Measurements from ENCODE around the gene TRIM43B. TPM values are rescaled to one million over a fixed set of nuclear protein-coding genes. Genes with fewer than 3 reads are reported as not detected.
"Not testable (repeated sequence)": the region's sequence is repeated elsewhere in the genome, so short reads cannot be mapped to it uniquely, and the experiment has no call there.

Gene TRIM43B
- total RNA-seq, 1 experiment from 2014 or later, result not detected

GRCh38 chr2:95509408-95509807 is 24.9 kb upstream of the TRIM43B start:
- Histone ChIP-seq H3K9me3 (ENCODE audit: low read length) (no peaks in the 10 kb centered on the region), H3K27ac (ENCODE audit: low read length) (no peak overlapping the region), H2AFZ (ENCODE audit: low read length) (no peak overlapping the region), H3K4me2 (ENCODE audit: low read depth, low read length, poor library complexity, severe bottlenecking) (no peak overlapping the region), H3K36me3 (ENCODE audit: insufficient read depth, low read length) (no peaks in the 10 kb centered on the region), H3K9ac (ENCODE audit: low read length) (no peak overlapping the region), H3K79me2 (ENCODE audit: low read length) (no peaks in the 10 kb centered on the region), H3K4me3 (ENCODE audit: low read length) (no peak overlapping the region), H3K27me3 (ENCODE audit: low read length) (no peaks in the 10 kb centered on the region), H4K20me1 (ENCODE audit: insufficient read depth, low read depth, low read length) (no peaks in the 10 kb centered on the region), H3K4me1 (ENCODE audit: low read length) (no peaks in the 10 kb centered on the region), H3K9me2 (replicated peaks; ENCODE audit: insufficient read depth, low read length) (no peaks in the 10 kb centered on the region)
- DNase-seq, result no peak

- H3K79me2 ChIP-seq (ENCODE audit: low read length), result no peaks in the 10 kb centered on the region
- H3K4me1 ChIP-seq (ENCODE audit: low read length), result no peaks in the 10 kb centered on the region
Measured at GRCh38 chr2:95505222-95505621, 20.7 kb upstream of the TRIM43B start.

GRCh38 chr2:95500854-95501253 is 16.3 kb upstream of the TRIM43B start:
- DNase-seq, result no peak

More at GRCh38 chr2:95505222-95505621, 20.7 kb upstream of the TRIM43B start:
- H3K4me3 ChIP-seq (ENCODE audit: low read length), result no peak overlapping the region
- H3K9ac ChIP-seq (ENCODE audit: low read length), result no peak overlapping the region
- H3K9me3 ChIP-seq (ENCODE audit: low read length), result no peaks in the 10 kb centered on the region
- no peaks in the 10 kb centered on the region for H3K36me3 ChIP-seq (ENCODE audit: insufficient read depth, low read length)
- no peak overlapping the region for H3K4me2 ChIP-seq (ENCODE audit: low read depth, low read length, poor library complexity, severe bottlenecking)
- H3K27ac ChIP-seq (ENCODE audit: low read length), result no peak overlapping the region
- no peaks in the 10 kb centered on the region for H3K9me2 ChIP-seq (replicated peaks; ENCODE audit: insufficient read depth, low read length)
- DNase-seq, result no peak
- H3K27me3 ChIP-seq (ENCODE audit: low read length), result no peaks in the 10 kb centered on the region
- H4K20me1 ChIP-seq (ENCODE audit: insufficient read depth, low read depth, low read length), result no peaks in the 10 kb centered on the region
- no peak overlapping the region for H2AFZ ChIP-seq (ENCODE audit: low read length)

GRCh38 chr2:95492076-95492475 is 7.5 kb upstream of the TRIM43B start:
- not testable (repeated sequence) for H3K9ac ChIP-seq (ENCODE audit: low read length); H3K9me2 ChIP-seq (replicated peaks; ENCODE audit: insufficient read depth, low read length); H3K4me3 ChIP-seq (ENCODE audit: low read length); H3K79me2 ChIP-seq (ENCODE audit: low read length); H3K4me2 ChIP-seq (ENCODE audit: low read depth, low read length, poor library complexity, severe bottlenecking); H3K4me1 ChIP-seq (ENCODE audit: low read length); H2AFZ ChIP-seq (ENCODE audit: low read length); H4K20me1 ChIP-seq (ENCODE audit: insufficient read depth, low read depth, low read length); H3K27me3 ChIP-seq (ENCODE audit: low read length); H3K36me3 ChIP-seq (ENCODE audit: insufficient read depth, low read length); H3K27ac ChIP-seq (ENCODE audit: low read length); DNase-seq; H3K9me3 ChIP-seq (ENCODE audit: low read length)

More at GRCh38 chr2:95500854-95501253, 16.3 kb upstream of the TRIM43B start:
- H3K79me2 ChIP-seq (ENCODE audit: low read length), result no peaks in the 10 kb centered on the region
- H3K4me2 ChIP-seq (ENCODE audit: low read depth, low read length, poor library complexity, severe bottlenecking), result no peak overlapping the region
- no peaks in the 10 kb centered on the region for H3K9me2 ChIP-seq (replicated peaks; ENCODE audit: insufficient read depth, low read length)
- H3K4me1 ChIP-seq (ENCODE audit: low read length), result no peaks in the 10 kb centered on the region
- H3K4me3 ChIP-seq (ENCODE audit: low read length), result no peak overlapping the region
- H3K9me3 ChIP-seq (ENCODE audit: low read length), result no peaks in the 10 kb centered on the region
- H3K9ac ChIP-seq (ENCODE audit: low read length), result no peak overlapping the region
- H3K27ac ChIP-seq (ENCODE audit: low read length), result no peak overlapping the region
- H4K20me1 ChIP-seq (ENCODE audit: insufficient read depth, low read depth, low read length), result no peaks in the 10 kb centered on the region
- no peaks in the 10 kb centered on the region for H3K27me3 ChIP-seq (ENCODE audit: low read length)
- no peaks in the 10 kb centered on the region for H3K36me3 ChIP-seq (ENCODE audit: insufficient read depth, low read length)
- no peak overlapping the region for H2AFZ ChIP-seq (ENCODE audit: low read length)

GRCh38 chr2:95475025-95475424 is 9.5 kb downstream of the TRIM43B start:
- H3K9me2 ChIP-seq (replicated peaks; ENCODE audit: insufficient read depth, low read length); H3K4me1 ChIP-seq (ENCODE audit: low read length); H4K20me1 ChIP-seq (ENCODE audit: insufficient read depth, low read depth, low read length); H2AFZ ChIP-seq (ENCODE audit: low read length); H3K9ac ChIP-seq (ENCODE audit: low read length); H3K4me3 ChIP-seq (ENCODE audit: low read length); DNase-seq; H3K27me3 ChIP-seq (ENCODE audit: low read length); H3K9me3 ChIP-seq (ENCODE audit: low read length); H3K36me3 ChIP-seq (ENCODE audit: insufficient read depth, low read length); H3K4me2 ChIP-seq (ENCODE audit: low read depth, low read length, poor library complexity, severe bottlenecking); H3K79me2 ChIP-seq (ENCODE audit: low read length); H3K27ac ChIP-seq (ENCODE audit: low read length): not testable (repeated sequence)

- H3K79me2 ChIP-seq (ENCODE audit: low read length); H3K27ac ChIP-seq (ENCODE audit: low read length); H3K9ac ChIP-seq (ENCODE audit: low read length); H3K4me1 ChIP-seq (ENCODE audit: low read length); H3K9me2 ChIP-seq (replicated peaks; ENCODE audit: insufficient read depth, low read length); H3K4me3 ChIP-seq (ENCODE audit: low read length); DNase-seq; H4K20me1 ChIP-seq (ENCODE audit: insufficient read depth, low read depth, low read length); H2AFZ ChIP-seq (ENCODE audit: low read length); H3K9me3 ChIP-seq (ENCODE audit: low read length); H3K27me3 ChIP-seq (ENCODE audit: low read length); H3K36me3 ChIP-seq (ENCODE audit: insufficient read depth, low read length); H3K4me2 ChIP-seq (ENCODE audit: low read depth, low read length, poor library complexity, severe bottlenecking): not testable (repeated sequence)
Measured at GRCh38 chr2:95467984-95468383, 16.6 kb downstream of the TRIM43B start.

GRCh38 chr2:95466572-95466971 is 18.0 kb downstream of the TRIM43B start:
- not testable (repeated sequence) for H3K4me2 ChIP-seq (ENCODE audit: low read depth, low read length, poor library complexity, severe bottlenecking); H3K4me3 ChIP-seq (ENCODE audit: low read length); H3K79me2 ChIP-seq (ENCODE audit: low read length); H3K9ac ChIP-seq (ENCODE audit: low read length); H4K20me1 ChIP-seq (ENCODE audit: insufficient read depth, low read depth, low read length); H2AFZ ChIP-seq (ENCODE audit: low read length); H3K4me1 ChIP-seq (ENCODE audit: low read length); H3K27me3 ChIP-seq (ENCODE audit: low read length); DNase-seq; H3K36me3 ChIP-seq (ENCODE audit: insufficient read depth, low read length); H3K9me2 ChIP-seq (replicated peaks; ENCODE audit: insufficient read depth, low read length); H3K9me3 ChIP-seq (ENCODE audit: low read length); H3K27ac ChIP-seq (ENCODE audit: low read length)

- DNase-seq; H2AFZ ChIP-seq (ENCODE audit: low read length); H3K27ac ChIP-seq (ENCODE audit: low read length); H3K9ac ChIP-seq (ENCODE audit: low read length); H3K9me3 ChIP-seq (ENCODE audit: low read length); H3K4me3 ChIP-seq (ENCODE audit: low read length); H3K9me2 ChIP-seq (replicated peaks; ENCODE audit: insufficient read depth, low read length); H3K27me3 ChIP-seq (ENCODE audit: low read length); H3K36me3 ChIP-seq (ENCODE audit: insufficient read depth, low read length); H4K20me1 ChIP-seq (ENCODE audit: insufficient read depth, low read depth, low read length); H3K4me2 ChIP-seq (ENCODE audit: low read depth, low read length, poor library complexity, severe bottlenecking); H3K4me1 ChIP-seq (ENCODE audit: low read length); H3K79me2 ChIP-seq (ENCODE audit: low read length): not testable (repeated sequence)
Measured at GRCh38 chr2:95463292-95463691, 21.3 kb downstream of the TRIM43B start.

GRCh38 chr2:95445317-95445716 is 39.2 kb downstream of the TRIM43B start:
- H3K4me3 ChIP-seq (ENCODE audit: low read length); H3K9me3 ChIP-seq (ENCODE audit: low read length); H3K79me2 ChIP-seq (ENCODE audit: low read length); H3K9ac ChIP-seq (ENCODE audit: low read length); H3K27me3 ChIP-seq (ENCODE audit: low read length); H3K27ac ChIP-seq (ENCODE audit: low read length); H3K4me2 ChIP-seq (ENCODE audit: low read depth, low read length, poor library complexity, severe bottlenecking); DNase-seq; H2AFZ ChIP-seq (ENCODE audit: low read length); H3K36me3 ChIP-seq (ENCODE audit: insufficient read depth, low read length); H3K4me1 ChIP-seq (ENCODE audit: low read length); H4K20me1 ChIP-seq (ENCODE audit: insufficient read depth, low read depth, low read length); H3K9me2 ChIP-seq (replicated peaks; ENCODE audit: insufficient read depth, low read length): not testable (repeated sequence)
